Keratinocyte (primary cell): Measurements from ENCODE around the gene RAD23B. TPM values are rescaled to one million over a fixed set of nuclear protein-coding genes. Genes with fewer than 3 reads are reported as not detected.

ENCODE experiments used
- DNase-seq: peaks from one replicate; pipeline ENCODE4 v3.0.0-alpha.2; 2011; ENCODE audit warnings: low read depth, missing footprints, low spot score
- FAIRE-seq: peaks from 2 replicates; lab custom pipeline; 2011; peaks lifted over from hg19 to GRCh38; lab: Jason Lieb, UNC
- H2AFZ ChIP-seq: 2 replicates; pipeline ENCODE4 v1.6.0; 2012; ENCODE audit warnings: low read length, control low read depth, inconsistent platforms; ENCODE audit not compliant: control insufficient read depth
- H3K27ac ChIP-seq: 2 replicates; pipeline ENCODE4 v1.5.1; 2011; ENCODE audit warnings: low read length; ENCODE audit not compliant: control insufficient read depth, insufficient read depth
- H3K27me3 ChIP-seq: 3 replicates; pipeline ENCODE4 v1.6.0; 2011; ENCODE audit warnings: low read length; ENCODE audit not compliant: control insufficient read depth, insufficient read depth; ENCODE audit errors: extremely low read depth
- H3K36me3 ChIP-seq, 2 experiments: 2 replicates in 1 of 2; 3 replicates in 1 of 2; pipeline ENCODE4 v1.5.1; 2011; ENCODE audit warnings: low read length in 2 of 2, mild to moderate bottlenecking in 1 of 2; ENCODE audit not compliant: control insufficient read depth in 2 of 2, insufficient read depth in 2 of 2; ENCODE audit errors: extremely low read depth in 1 of 2
- H3K4me1 ChIP-seq: 3 replicates; pipeline ENCODE4 v1.5.1; 2011; ENCODE audit warnings: low read length; ENCODE audit not compliant: control insufficient read depth, insufficient read depth; ENCODE audit errors: extremely low read depth
- H3K4me2 ChIP-seq: 3 replicates; pipeline ENCODE4 v1.6.0; 2011; ENCODE audit warnings: low read depth, low read length; ENCODE audit not compliant: control insufficient read depth, insufficient read depth; ENCODE audit errors: extremely low read depth
- H3K4me3 ChIP-seq, 3 experiments: fragments of 200-600 bp in 1 of 3; sonication (generic) in 1 of 3; 2 replicates in 2 of 3; 3 replicates in 1 of 3; pipeline ENCODE4 v1.5.1; 2011 to 2016; ENCODE audit warnings: low read length in 3 of 3, mild to moderate bottlenecking in 3 of 3, control low read depth in 2 of 3, inconsistent platforms in 1 of 3, low read depth in 1 of 3, mixed read lengths in 1 of 3, mixed run types in 1 of 3, moderate library complexity in 1 of 3; ENCODE audit not compliant: control insufficient read depth in 2 of 3, insufficient read depth in 2 of 3; ENCODE audit errors: extremely low read depth in 1 of 3
- H3K79me2 ChIP-seq: 2 replicates; pipeline ENCODE4 v1.6.0; 2012; ENCODE audit warnings: low read length; ENCODE audit not compliant: control insufficient read depth, insufficient read depth
- H3K9ac ChIP-seq: 3 replicates; pipeline ENCODE4 v1.6.0; 2011; ENCODE audit warnings: low read length; ENCODE audit not compliant: control insufficient read depth, insufficient read depth; ENCODE audit errors: extremely low read depth
- H3K9me1 ChIP-seq: 3 replicates; pipeline ENCODE4 v1.6.0; 2011; ENCODE audit warnings: low read length; ENCODE audit not compliant: control insufficient read depth, insufficient read depth; ENCODE audit errors: extremely low read depth
- H3K9me3 ChIP-seq: 2 replicates; pipeline ENCODE4 v1.5.1; 2012; ENCODE audit warnings: low read depth, low read length; ENCODE audit not compliant: control insufficient read depth
- H4K20me1 ChIP-seq: 3 replicates; pipeline ENCODE4 v1.6.0; 2011; ENCODE audit warnings: low read length; ENCODE audit not compliant: control insufficient read depth, insufficient read depth; ENCODE audit errors: extremely low read depth
- CTCF ChIP-seq, 3 experiments: IDR thresholded peaks in 1 of 3; conservative IDR thresholded peaks in 1 of 3; optimal IDR thresholded peaks in 1 of 3; 2 replicates in 2 of 3; 3 replicates in 1 of 3; pipeline versions ENCODE3 to v1.5.1; 2011; ENCODE audit warnings: low read length in 3 of 3, mild to moderate bottlenecking in 3 of 3, moderate library complexity in 2 of 3, control low read depth in 1 of 3, inconsistent platforms in 1 of 3; ENCODE audit not compliant: insufficient read depth in 2 of 3; ENCODE audit errors: extremely low read depth in 1 of 3
- EZH2 ChIP-seq: IDR thresholded peaks from one replicate; pipeline ENCODE4 v1.6.1; 2012; ENCODE audit warnings: inconsistent platforms, mild to moderate bottlenecking, low read length, moderate library complexity
- dilution Hi-C: fragments of 300-500 bp; cut with MboI; formaldehyde crosslinking; loops from one replicate; pipeline ENCODE4 v1.7.0; 2020; ENCODE audit warnings: low sequenced_read_pairs; ENCODE audit not compliant: extremely low pct_ligation_motif_present
- polyA plus RNA-seq, 5 experiments: library from polyadenylated mRNA; depleted of rRNA in 3 of 5; stranded (reverse) in 3 of 5; stranded (forward) in 1 of 5; unstranded in 1 of 5; fragments of >200 nt; gene quantifications; 1 replicate in 1 of 5; 2 replicates in 3 of 5; 3 replicates in 1 of 5; pipeline versions ENCODE4 v1.2.1 to v1.2.3, GENCODE V29; 2011 to 2012; ENCODE audit warnings: missing spikeins in 2 of 5, low read depth in 1 of 5, low replicate concordance in 1 of 5

Gene RAD23B
- polyA plus RNA-seq, 1 donor (not counting 4 experiments of a cell fraction or from before 2014, with no cell fraction given): 168 TPM

GRCh38 chr9:107243742-107244141, 39.3 kb upstream of the RAD23B start:
- peaks cover 38% of the 10 kb centered on the region for H3K4me1 ChIP-seq
- peak overlapping the region; percentile 77 for H3K4me2 ChIP-seq
- H3K9me1 ChIP-seq: no peaks in the 10 kb centered on the region
- no peaks in the 10 kb centered on the region for H3K9me3 ChIP-seq
- dilution Hi-C loops: no loop called here
- peak overlapping the region; percentile 84 for H3K27ac ChIP-seq
- H3K36me3 ChIP-seq: no peaks in the 10 kb centered on the region
- peaks cover 2% of the 10 kb centered on the region for H3K79me2 ChIP-seq
- DNase-seq (peak; percentile 97), FAIRE-seq (peak; percentile 99)
- H2AFZ ChIP-seq: peak overlapping the region; percentile 58
- no peaks in the 10 kb centered on the region for H3K27me3 ChIP-seq
- no peaks in the 10 kb centered on the region for H4K20me1 ChIP-seq
- TF ChIP-seq EZH2 (no peak), CTCF (optimal IDR thresholded peaks at IDR 0.05 in 1 of 3, IDR thresholded peaks at IDR 0.05 in 1 of 3, conservative IDR thresholded peaks at IDR 0.05 in 1 of 3; ENCODE audit: extremely low read depth in 1 of 3, insufficient read depth in 2 of 3, low read length in 3 of 3) (no peak)
- H3K4me3 ChIP-seq: peak overlapping the region in 1 of 3 experiments; percentile 32
- H3K9ac ChIP-seq: no peak overlapping the region

GRCh38 chr9:107246259-107247254, 36.5 kb upstream of the RAD23B start:
- Histone ChIP-seq H3K4me1 (peaks cover 54% of the 10 kb centered on the region), H3K27me3 (no peaks in the 10 kb centered on the region), H3K79me2 (peaks cover 2% of the 10 kb centered on the region), H3K9me3 (no peaks in the 10 kb centered on the region), H2AFZ (peak overlapping the region; percentile 40), H3K4me3 (no peak overlapping the region), H3K36me3 (no peaks in the 10 kb centered on the region), H3K27ac (no peak overlapping the region), H3K9ac (no peak overlapping the region), H3K9me1 (no peaks in the 10 kb centered on the region), H4K20me1 (no peaks in the 10 kb centered on the region), H3K4me2 (peak overlapping the region; percentile 45)
- dilution Hi-C loops: no loop called here
- FAIRE-seq (peak; percentile 48), DNase-seq (no peak)
- peak in 2 of 3 experiments; percentile 9 to 36 for TF ChIP-seq CTCF (optimal IDR thresholded peaks at IDR 0.05 in 1 of 3, IDR thresholded peaks at IDR 0.05 in 1 of 3, conservative IDR thresholded peaks at IDR 0.05 in 1 of 3; ENCODE audit: extremely low read depth in 1 of 3, insufficient read depth in 2 of 3, low read length in 3 of 3)
- TF ChIP-seq EZH2: no peak
